CD4-positive, alpha-beta memory T cell (primary cell): Measurements from ENCODE around the gene TMEM203. TPM values are rescaled to one million over a fixed set of nuclear protein-coding genes. Genes with fewer than 3 reads are reported as not detected.

Source experiments
- CTCF ChIA-PET: fragments of 350-600 bp; sonication (Branson Sonifier 250); formaldehyde crosslinking; loops from one replicate; lab custom pipeline; 2021; ENCODE audit warnings: inconsistent platforms; ENCODE audit not compliant: partially characterized antibody; lab: Charles Lee
- POLR2A ChIA-PET: fragments of 350-600 bp; sonication (Branson Sonifier 250); formaldehyde crosslinking; loops from one replicate; lab custom pipeline; 2021; ENCODE audit not compliant: partially characterized antibody; lab: Charles Lee
- DNase-seq, 5 donors: peaks; one replicate each; pipeline versions ENCODE4 v3.0.0 to v3.0.0-alpha.2; 2020 to 2022; ENCODE audit warnings: mixed read lengths in 1 of 5
- H3K27ac ChIP-seq: one replicate; pipeline ENCODE4 v1.7.0; 2013; ENCODE audit warnings: low read depth, low read length
- H3K27me3 ChIP-seq: 2 replicates; pipeline ENCODE4 v1.7.0; 2013; ENCODE audit warnings: mild to moderate bottlenecking, low read length, moderate library complexity; ENCODE audit not compliant: insufficient read depth
- H3K36me3 ChIP-seq: 2 replicates; pipeline ENCODE4 v1.7.0; 2013; ENCODE audit warnings: mild to moderate bottlenecking, low read length, moderate library complexity; ENCODE audit not compliant: insufficient read depth
- H3K4me1 ChIP-seq: 2 replicates; pipeline ENCODE4 v1.7.0; 2013; ENCODE audit warnings: mild to moderate bottlenecking, low read length, moderate library complexity; ENCODE audit not compliant: insufficient read depth
- H3K4me3 ChIP-seq, 2 donors: one replicate each; pipeline ENCODE4 v1.7.0; 2013; ENCODE audit warnings: low read length in 2 of 2, mild to moderate bottlenecking in 1 of 2
- H3K9me3 ChIP-seq, 2 donors: one replicate each; pipeline ENCODE4 v1.7.0; 2013; ENCODE audit warnings: low read length in 2 of 2, control low read depth in 1 of 2; ENCODE audit not compliant: control insufficient read depth in 1 of 2
- H3K27ac Mint-ChIP-seq, 7 donors: one replicate each; pipeline ENCODE4 v1.8.0; 2020 to 2021; ENCODE audit warnings: mixed read lengths in 7 of 7, mild to moderate bottlenecking in 6 of 7, inconsistent platforms in 3 of 7, moderate library complexity in 3 of 7
- H3K27me3 Mint-ChIP-seq, 2 donors: one replicate each; pipeline ENCODE4 v1.8.0; 2020 to 2021; ENCODE audit warnings: mixed read lengths in 2 of 2
- H3K36me3 Mint-ChIP-seq, 2 donors: one replicate each; pipeline ENCODE4 v1.8.0; 2020 to 2021; ENCODE audit warnings: mixed read lengths in 2 of 2, inconsistent platforms in 1 of 2, mild to moderate bottlenecking in 1 of 2
- H3K4me1 Mint-ChIP-seq, 4 donors: one replicate each; pipeline ENCODE4 v1.8.0; 2020 to 2021; ENCODE audit warnings: mixed read lengths in 4 of 4, mild to moderate bottlenecking in 1 of 4
- H3K4me3 Mint-ChIP-seq, 8 donors: one replicate each; pipeline ENCODE4 v1.8.0; 2020 to 2021; ENCODE audit warnings: mixed read lengths in 8 of 8, mild to moderate bottlenecking in 7 of 8, moderate library complexity in 6 of 8, inconsistent platforms in 3 of 8
- H3K9me3 Mint-ChIP-seq, 8 donors: one replicate each; pipeline ENCODE4 v1.8.0; 2020 to 2021; ENCODE audit warnings: mixed read lengths in 8 of 8, mild to moderate bottlenecking in 5 of 8, inconsistent platforms in 3 of 8, moderate library complexity in 1 of 8
- intact Hi-C: fragments of 100-400 bp; cut with micrococcal nuclease; formaldehyde crosslinking; loops from one replicate; pipeline ENCODE4 v1.15.1; 2023
- polyA plus RNA-seq, 2 donors: library from polyadenylated mRNA; unstranded; fragments of 300-500 nt; fragmentation: Illumina TruSeq; gene quantifications; one replicate each; pipeline ENCODE4 v1.2.3, GENCODE V29; 2021
- total RNA-seq, 2 experiments: library from RNA; stranded (reverse); gene quantifications; one replicate each; pipeline ENCODE4 v1.2.3, GENCODE V29; 2021

The TMEM203 gene
- total and polyA plus RNA-seq, 4 experiments from 2014 or later: 39.5 to 170 (median 86.0) TPM

DNA sequence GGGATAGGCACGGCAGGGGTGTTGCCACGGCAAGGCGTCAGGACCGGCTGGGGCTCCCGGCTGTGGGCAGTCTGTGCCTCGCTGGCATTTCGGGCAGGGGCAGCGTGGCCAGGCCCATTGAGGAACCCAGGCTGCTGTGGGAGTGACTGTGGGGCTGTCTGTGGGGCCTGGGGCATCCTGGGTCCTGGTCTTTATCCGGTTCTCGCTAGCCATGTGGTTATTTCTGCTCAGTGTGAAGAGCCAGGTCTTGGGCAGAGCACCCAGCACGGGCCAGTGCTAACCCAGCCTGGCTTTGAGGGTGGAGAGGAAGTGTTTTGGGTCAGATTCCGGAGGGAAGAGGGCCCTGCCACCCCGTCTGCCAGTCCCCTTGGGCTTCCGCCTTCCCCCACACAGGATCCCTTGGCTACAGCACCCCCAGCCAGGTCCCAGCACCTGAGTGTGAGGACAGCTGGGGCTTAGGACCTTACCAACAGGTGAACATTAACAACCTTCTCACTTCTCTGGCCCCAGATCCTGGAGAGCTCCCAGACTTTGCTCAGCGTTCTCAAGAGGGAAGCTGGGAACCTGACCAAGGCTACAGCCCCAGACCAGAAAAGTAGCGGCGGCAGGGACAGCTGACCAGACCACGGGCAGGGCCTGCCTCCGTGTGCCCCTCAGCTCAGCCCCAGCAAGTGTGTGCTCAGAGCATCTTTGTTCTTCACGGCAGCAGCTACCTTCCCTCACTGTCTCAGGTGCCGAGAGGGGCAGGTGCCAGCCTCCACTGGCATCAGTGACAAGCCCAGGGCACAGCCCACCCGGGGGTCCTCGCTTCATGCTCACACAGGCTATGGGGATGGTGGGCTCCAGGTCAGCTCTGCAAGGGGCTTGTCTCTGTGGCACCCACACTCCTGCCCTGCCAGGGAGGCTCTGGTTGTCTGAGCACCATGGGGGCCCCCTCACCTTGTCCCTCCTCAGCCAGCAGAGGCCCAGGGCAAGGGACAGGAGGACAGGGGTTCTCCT is 15.9 kb downstream of the TMEM203 start:
- peak overlapping the region; percentile 90 to 95 (median 92) for H3K4me3 Mint-ChIP-seq
- no peak for DNase-seq
- Histone ChIP-seq H3K27me3 (no peaks in the 10 kb centered on the region), H3K4me1 (peaks cover 41% of the 10 kb centered on the region), H3K9me3 (no peaks in the 10 kb centered on the region), H3K36me3 (peaks cover 14% of the 10 kb centered on the region), H3K4me3 (peak overlapping the region; percentile 81 to 90), H3K27ac (peak overlapping the region; percentile 96)
- peaks cover 16 to 52% (median 32%) of the 10 kb centered on the region in 4 donors for H3K4me1 Mint-ChIP-seq
- H3K27me3 Mint-ChIP-seq: no peaks in the 10 kb centered on the region
- ChIA-PET POLR2A (interaction anchor here (0.8 to 8.9 kb wide), 18 partner anchors 13 to 292 kb away, joined by 3 to 169 read pairs (median 10); partner anchors contain the start of genes CYSRT1, EXD3, MAN1B1 and NDOR1), CTCF (interaction anchor here (0.7 to 3.8 kb wide), 14 partner anchors 8 to 94 kb away, joined by 3 to 15 read pairs (median 3); partner anchors contain the start of genes NELFB and TPRN)
- intact Hi-C loops: loop anchor here (1.0 to 2.0 kb wide), 2 partner anchors 47 to 103 kb away; partner anchors contain the start of gene MAN1B1
- peaks cover 0 to 16% of the 10 kb centered on the region in 2 donors for H3K36me3 Mint-ChIP-seq
- H3K27ac Mint-ChIP-seq: peak overlapping the region; percentile 91 to 97 (median 95)
- H3K9me3 Mint-ChIP-seq: peaks cover 0 to 3% (median 0%) of the 10 kb centered on the region in 8 donors

DNA sequence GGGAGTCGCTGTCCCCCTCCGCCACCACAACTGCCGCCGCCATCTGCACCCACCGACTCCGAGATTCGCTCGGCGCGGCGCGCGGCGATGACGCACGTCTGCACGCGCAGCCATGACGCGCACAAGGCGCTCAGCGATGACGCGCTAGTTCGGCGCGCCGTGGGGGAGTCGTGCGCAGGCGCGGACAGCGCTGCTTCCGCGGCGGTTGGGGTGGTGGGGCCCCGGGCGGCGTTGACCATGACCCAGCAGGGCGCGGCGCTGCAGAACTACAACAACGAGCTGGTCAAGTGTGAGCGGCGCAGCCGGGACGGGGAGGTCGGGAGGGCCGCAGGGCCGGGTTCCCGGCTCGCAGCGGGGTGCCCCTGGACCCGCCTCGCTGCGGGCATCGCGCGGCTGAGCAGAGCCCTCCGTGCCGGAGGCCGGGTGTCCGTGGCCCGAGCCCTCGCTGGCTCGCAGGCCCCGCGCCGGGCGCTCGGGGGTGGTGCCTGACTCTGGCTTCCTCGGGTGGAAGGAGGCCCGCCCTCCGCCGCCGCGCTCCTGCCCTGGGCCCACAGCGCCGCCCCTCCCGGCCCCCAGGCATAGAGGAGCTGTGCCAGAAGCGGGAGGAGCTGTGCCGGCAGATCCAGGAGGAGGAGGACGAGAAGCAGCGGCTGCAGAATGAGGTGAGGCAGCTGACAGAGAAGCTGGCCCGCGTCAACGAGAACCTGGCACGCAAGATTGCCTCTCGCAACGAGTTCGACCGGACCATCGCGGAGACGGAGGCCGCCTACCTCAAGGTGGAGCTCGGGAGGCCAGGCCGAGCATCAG is 16.8 kb downstream of the TMEM203 start, which contains the start of the genes ANAPC2 and SSNA1:
TSS of gene ANAPC2 (minus strand) at position 71 of the 807 bp plus-strand sequence. CDS start at position 43, 28 bp downstream.
TSS of gene SSNA1 (plus strand) at position 187 of the 807 bp plus-strand sequence. CDS start at position 238, 51 bp downstream.
- H3K4me1 ChIP-seq: peaks cover 41% of the 10 kb centered on the region
- POLR2A ChIA-PET: interaction anchor here (0.8 to 8.9 kb wide), 22 partner anchors 12 to 655 kb away, joined by 3 to 169 read pairs (median 6); partner anchors contain the start of genes CYSRT1, EXD3, MAN1B1 and NDOR1
- peak; percentile 84 to 96 (median 92) for DNase-seq
- H3K27me3 ChIP-seq: no peaks in the 10 kb centered on the region
- Mint-ChIP-seq H3K27me3 (no peaks in the 10 kb centered on the region), H3K4me1 (peaks cover 22 to 62% (median 33%) of the 10 kb centered on the region in 4 donors), H3K9me3 (peaks cover 0 to 5% (median 0%) of the 10 kb centered on the region in 8 donors), H3K36me3 (peaks cover 6 to 22% of the 10 kb centered on the region in 2 donors), H3K27ac (peak within 1 kb of the TSS; percentile 91 to 98 (median 96)), H3K4me3 (peak within 1 kb of the TSS; percentile 91 to 97 (median 94))
- H3K4me3 ChIP-seq: peak within 1 kb of the TSS; percentile 81 to 90
- CTCF ChIA-PET: interaction anchor here (0.7 to 3.8 kb wide), 16 partner anchors 9 to 93 kb away, joined by 3 to 15 read pairs (median 3); partner anchors contain the start of genes NELFB, RNF224 and TPRN
- H3K36me3 ChIP-seq: peaks cover 20% of the 10 kb centered on the region
- intact Hi-C loops: loop anchor here (1.0 to 2.0 kb wide), 6 partner anchors 12 to 102 kb away; partner anchors contain the start of genes MAN1B1, NDOR1, TMEM203 and TPRN
- H3K27ac ChIP-seq: peak within 1 kb of the TSS; percentile 96
- H3K9me3 ChIP-seq: no peaks in the 10 kb centered on the region

DNA sequence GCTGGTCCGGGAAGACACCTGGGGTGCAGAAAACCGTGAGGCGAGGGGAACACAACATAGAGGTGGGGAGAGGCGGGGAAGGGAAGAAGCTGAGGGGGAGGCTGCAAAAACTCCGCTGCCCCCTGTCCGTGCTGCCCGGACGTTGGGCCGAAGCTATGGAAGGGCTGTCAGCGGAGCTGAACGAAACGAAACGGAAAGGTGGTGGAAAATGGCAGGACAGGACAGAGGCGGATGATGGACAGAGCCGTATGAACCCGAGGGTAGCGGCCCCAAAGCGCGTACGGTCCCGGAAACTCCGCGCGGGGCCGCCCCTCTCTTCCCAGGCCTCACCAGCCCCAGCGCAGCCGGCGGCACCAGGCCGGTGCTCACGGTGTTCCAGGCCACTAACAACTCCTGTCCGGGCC is 17.4 kb downstream of the TMEM203 start:
- Histone ChIP-seq H3K4me1 (peaks cover 41% of the 10 kb centered on the region), H3K9me3 (no peaks in the 10 kb centered on the region), H3K36me3 (peaks cover 26% of the 10 kb centered on the region), H3K4me3 (peak overlapping the region; percentile 81 to 90), H3K27me3 (no peaks in the 10 kb centered on the region), H3K27ac (peak overlapping the region; percentile 96)
- Mint-ChIP-seq H3K9me3 (peaks cover 0 to 5% (median 0%) of the 10 kb centered on the region in 8 donors), H3K27ac (peak overlapping the region; percentile 86 to 98 (median 94)), H3K4me3 (peak overlapping the region; percentile 88 to 97 (median 93)), H3K36me3 (peaks cover 6 to 27% of the 10 kb centered on the region in 2 donors), H3K27me3 (no peaks in the 10 kb centered on the region), H3K4me1 (peaks cover 22 to 63% (median 33%) of the 10 kb centered on the region in 4 donors)
- intact Hi-C loops: loop anchor here (1.0 to 2.0 kb wide), 5 partner anchors 12 to 101 kb away; partner anchors contain the start of genes MAN1B1, NDOR1, TMEM203 and TPRN
- DNase-seq: no peak
- ChIA-PET CTCF (interaction anchor here (1.1 to 3.8 kb wide), 8 partner anchors 10 to 92 kb away, joined by 3 to 15 read pairs (median 5); partner anchors contain the start of genes RNF224 and TPRN), POLR2A (interaction anchor here (0.6 to 8.9 kb wide), 17 partner anchors 11 to 654 kb away, joined by 3 to 169 read pairs (median 8); partner anchors contain the start of genes CYSRT1, MAN1B1, NDOR1 and NELFB)

DNA sequence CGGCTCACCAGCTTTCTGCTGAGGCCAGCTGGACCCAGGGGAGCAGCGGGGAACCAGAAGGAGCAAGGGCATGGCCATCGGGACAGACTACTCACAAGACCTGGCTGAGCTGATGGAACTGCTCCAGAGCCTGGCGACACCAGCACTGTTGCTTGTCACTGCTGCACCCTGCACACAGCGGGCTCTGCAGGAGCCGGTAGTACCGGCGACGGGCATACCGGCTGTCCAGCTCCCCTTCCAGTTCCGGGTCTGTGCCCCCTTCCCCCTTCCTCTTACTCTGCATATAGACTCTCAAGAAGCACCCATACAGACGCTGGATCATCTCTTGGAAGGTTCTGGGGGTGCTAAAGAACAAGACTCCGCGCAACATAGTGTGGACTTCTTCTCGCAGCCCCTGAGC is 18.1 kb downstream of the TMEM203 start:
- ChIA-PET CTCF (interaction anchor here (0.9 to 3.8 kb wide), 5 partner anchors 13 to 92 kb away, joined by 3 to 15 read pairs (median 5); partner anchors contain the start of genes RNF224 and TPRN), POLR2A (interaction anchor here (0.6 to 8.9 kb wide), 13 partner anchors 12 to 153 kb away, joined by 3 to 169 read pairs (median 11); partner anchors contain the start of genes CYSRT1, MAN1B1, NDOR1 and NELFB)
- Histone ChIP-seq H3K36me3 (peaks cover 33% of the 10 kb centered on the region), H3K9me3 (no peaks in the 10 kb centered on the region), H3K4me1 (peaks cover 41% of the 10 kb centered on the region), H3K4me3 (peak overlapping the region; percentile 81 to 90), H3K27me3 (no peaks in the 10 kb centered on the region), H3K27ac (peak overlapping the region; percentile 96)
- Mint-ChIP-seq H3K27ac (peak overlapping the region; percentile 60 to 98 (median 92)), H3K4me3 (peak overlapping the region; percentile 88 to 97 (median 93)), H3K9me3 (peaks cover 0 to 5% (median 0%) of the 10 kb centered on the region in 8 donors), H3K4me1 (peaks cover 22 to 63% (median 33%) of the 10 kb centered on the region in 4 donors), H3K27me3 (no peaks in the 10 kb centered on the region), H3K36me3 (peaks cover 6 to 27% of the 10 kb centered on the region in 2 donors)
- intact Hi-C loops: no loop called here
- DNase-seq: no peak

DNA sequence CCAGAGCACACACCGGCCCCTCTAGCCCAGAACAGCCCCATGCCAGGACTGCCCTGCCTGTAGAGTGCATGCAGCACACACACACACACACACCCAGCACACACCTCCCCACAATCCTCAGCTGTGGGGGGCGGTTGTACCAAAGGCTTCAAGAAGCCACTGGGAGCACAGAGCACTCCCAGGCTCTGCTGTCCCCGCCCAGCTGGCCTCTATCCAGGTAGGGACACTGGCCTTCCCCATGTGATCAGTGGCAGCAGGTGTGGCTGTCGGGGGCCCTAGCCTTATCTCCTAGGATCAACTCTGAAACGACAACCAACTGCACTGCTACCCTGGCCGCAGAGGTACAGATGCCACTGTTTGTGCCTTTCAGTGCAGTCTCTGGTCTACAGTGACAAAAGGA is 19.1 kb downstream of the TMEM203 start:
- Histone ChIP-seq H3K4me3 (no peak overlapping the region), H3K36me3 (peaks cover 35% of the 10 kb centered on the region), H3K9me3 (no peaks in the 10 kb centered on the region), H3K27ac (no peak overlapping the region), H3K4me1 (peaks cover 41% of the 10 kb centered on the region), H3K27me3 (no peaks in the 10 kb centered on the region)
- Mint-ChIP-seq H3K36me3 (peaks cover 11 to 33% of the 10 kb centered on the region in 2 donors), H3K9me3 (peaks cover 0 to 5% (median 0%) of the 10 kb centered on the region in 8 donors), H3K4me3 (peak overlapping the region; percentile 65 to 97 (median 90)), H3K4me1 (peaks cover 22 to 63% (median 33%) of the 10 kb centered on the region in 4 donors), H3K27ac (peak overlapping the region in 3 of 7 donors; percentile 18 to 91 (median 50)), H3K27me3 (no peaks in the 10 kb centered on the region)
- DNase-seq: no peak
- POLR2A ChIA-PET: interaction anchor here (8.9 kb wide), 1 partner anchor 16 kb away, joined by 169 read pairs; the partner anchor contains the start of genes NDOR1, TMEM203 and TPRN
- CTCF ChIA-PET: interaction anchor here (3.8 kb wide), 1 partner anchor 51 kb away, joined by 15 read pairs; no protein-coding TSS in a partner anchor
- intact Hi-C loops: no loop called here
